WTC11 (cell line): ENCODE results near the gene OPCML. TPM values are rescaled to one million over a fixed set of nuclear protein-coding genes. Genes with fewer than 3 reads are reported as not detected.

Experiments used
- ATAC-seq: fragments of 200-7000 bp; cut with Tn5 transposase; 2 replicates; pipeline ENCODE4 v1.10.0; 2021; ENCODE audit warnings: mild to moderate bottlenecking, moderate library complexity
- CTCF ChIA-PET: fragments of 300-600 bp; sonication (Branson Sonifier 250); formaldehyde crosslinking; loops from one replicate; lab custom pipeline; 2021; ENCODE audit warnings: antibody characterized with exemption; lab: Charles Lee
- POLR2A ChIA-PET: fragments of 350-600 bp; sonication (Branson Sonifier 250); formaldehyde crosslinking; loops from one replicate; lab custom pipeline; 2021; ENCODE audit warnings: antibody characterized with exemption; lab: Charles Lee
- DNase-seq: peaks from one replicate; pipeline ENCODE4 v3.0.0; 2021; ENCODE audit warnings: low spot score
- H3K27ac Mint-ChIP-seq: 2 replicates; pipeline ENCODE4 v1.8.0; 2021; ENCODE audit warnings: mixed read lengths
- H3K27me3 Mint-ChIP-seq: 2 replicates; pipeline ENCODE4 v1.8.0; 2021; ENCODE audit warnings: low read depth, mild to moderate bottlenecking, moderate library complexity, mixed read lengths
- H3K36me3 Mint-ChIP-seq: 2 replicates; pipeline ENCODE4 v1.8.0; 2021; ENCODE audit warnings: mixed read lengths
- H3K4me1 Mint-ChIP-seq: 2 replicates; pipeline ENCODE4 v1.8.0; 2022; ENCODE audit warnings: mixed read lengths
- H3K4me3 Mint-ChIP-seq: 2 replicates; pipeline ENCODE4 v1.8.0; 2021; ENCODE audit warnings: mild to moderate bottlenecking, moderate library complexity, mixed read lengths
- H3K9me3 Mint-ChIP-seq: 2 replicates; pipeline ENCODE4 v1.8.0; 2021; ENCODE audit warnings: mixed read lengths
- ATF6 ChIP-seq: sonication (generic); formaldehyde crosslinking; IDR thresholded peaks from 2 replicates; pipeline ENCODE4 v1.8.1; 2023; ENCODE audit warnings: mild to moderate bottlenecking, missing genetic modification reagents
- CBFB ChIP-seq: sonication (generic); formaldehyde crosslinking; IDR thresholded peaks from 2 replicates; pipeline ENCODE4 v1.8.1; 2022; ENCODE audit warnings: mild to moderate bottlenecking, low read depth, missing genetic modification reagents
- CDX4 ChIP-seq: fragments of 250-450 bp; sonication (Bioruptor Pico); IDR thresholded peaks from 2 replicates; pipeline ENCODE4 v1.9.0; 2021; ENCODE audit warnings: moderate library complexity, mild to moderate bottlenecking, inconsistent platforms, borderline replicate concordance
- CREM ChIP-seq: sonication (generic); formaldehyde crosslinking; IDR thresholded peaks from 2 replicates; pipeline ENCODE4 v1.8.1; 2022; ENCODE audit warnings: mild to moderate bottlenecking, missing genetic modification reagents, moderate library complexity
- CTCF ChIP-seq: fragments of 200-600 bp; IDR thresholded peaks from 2 replicates; pipeline ENCODE4 v1.8.0; 2022; ENCODE audit warnings: antibody characterized with exemption
- E2F4 ChIP-seq: sonication (generic); formaldehyde crosslinking; IDR thresholded peaks from 2 replicates; pipeline ENCODE4 v1.8.1; 2022; ENCODE audit warnings: low read depth, mild to moderate bottlenecking, moderate library complexity, missing genetic modification reagents, borderline replicate concordance
- ETV6 ChIP-seq: sonication (generic); formaldehyde crosslinking; IDR thresholded peaks from 2 replicates; pipeline ENCODE4 v1.8.1; 2022; ENCODE audit warnings: mild to moderate bottlenecking, missing genetic modification reagents
- FOXP1 ChIP-seq: sonication (generic); formaldehyde crosslinking; IDR thresholded peaks from 2 replicates; pipeline ENCODE4 v1.8.0; 2022; ENCODE audit warnings: missing genetic modification reagents, mild to moderate bottlenecking, moderate library complexity, borderline replicate concordance
- GRHL2 ChIP-seq: fragments of 250-450 bp; sonication (Bioruptor Pico); IDR thresholded peaks from 2 replicates; pipeline ENCODE4 v1.8.0; 2022; ENCODE audit warnings: mild to moderate bottlenecking, moderate library complexity; ENCODE audit not compliant: insufficient replicate concordance, severe bottlenecking
- JUN ChIP-seq: sonication (generic); formaldehyde crosslinking; IDR thresholded peaks from 2 replicates; pipeline ENCODE4 v1.8.0; 2023; ENCODE audit warnings: mild to moderate bottlenecking, missing genetic modification reagents
- MXD4 ChIP-seq: fragments of 250-450 bp; sonication (Bioruptor Pico); IDR thresholded peaks from 2 replicates; pipeline ENCODE4 v1.8.0; 2021; ENCODE audit warnings: mild to moderate bottlenecking, moderate library complexity, borderline replicate concordance
- MYBL2 ChIP-seq: sonication (generic); formaldehyde crosslinking; IDR thresholded peaks from 2 replicates; pipeline ENCODE4 v1.8.1; 2023; ENCODE audit warnings: mild to moderate bottlenecking, moderate library complexity, missing genetic modification reagents
- NFATC4 ChIP-seq: fragments of 250-450 bp; sonication (Bioruptor Pico); IDR thresholded peaks from 2 replicates; pipeline ENCODE4 v1.9.0; 2021; ENCODE audit warnings: mild to moderate bottlenecking
- NFYB ChIP-seq: sonication (generic); formaldehyde crosslinking; conservative IDR thresholded peaks from 2 replicates; pipeline ENCODE4 v1.8.0; 2022; ENCODE audit warnings: low read depth, missing genetic modification reagents
- TEAD1 ChIP-seq: sonication (generic); formaldehyde crosslinking; IDR thresholded peaks from 2 replicates; pipeline ENCODE4 v1.8.0; 2022; ENCODE audit warnings: mild to moderate bottlenecking, missing genetic modification reagents
- TP53 ChIP-seq: sonication (generic); formaldehyde crosslinking; IDR thresholded peaks from 2 replicates; pipeline ENCODE4 v1.8.1; 2023; ENCODE audit warnings: mild to moderate bottlenecking, missing genetic modification reagents
- USF1 ChIP-seq: sonication (generic); formaldehyde crosslinking; IDR thresholded peaks from 2 replicates; pipeline ENCODE4 v1.8.0; 2022; ENCODE audit warnings: mild to moderate bottlenecking, missing genetic modification reagents
- USF2 ChIP-seq: sonication (generic); formaldehyde crosslinking; IDR thresholded peaks from 2 replicates; pipeline ENCODE4 v1.8.1; 2023; ENCODE audit warnings: mild to moderate bottlenecking, missing genetic modification reagents, moderate library complexity
- ZNF263 ChIP-seq: sonication (generic); formaldehyde crosslinking; IDR thresholded peaks from 2 replicates; pipeline ENCODE4 v1.8.1; 2022; ENCODE audit warnings: low read depth, mild to moderate bottlenecking, moderate library complexity, missing genetic modification reagents
- ZNF423 ChIP-seq: fragments of 250-450 bp; sonication (Bioruptor Pico); IDR thresholded peaks from 2 replicates; pipeline ENCODE4 v2.1.2; 2022; ENCODE audit warnings: mild to moderate bottlenecking, moderate library complexity
- ZNF425 ChIP-seq: fragments of 250-450 bp; sonication (Bioruptor Pico); conservative IDR thresholded peaks from 2 replicates; pipeline ENCODE4 v1.9.0; 2021; ENCODE audit warnings: mild to moderate bottlenecking
- ZNF532 ChIP-seq: fragments of 250-450 bp; sonication (Bioruptor Pico); IDR thresholded peaks from 2 replicates; pipeline ENCODE4 v1.9.0; 2021; ENCODE audit warnings: mild to moderate bottlenecking, borderline replicate concordance
- total RNA-seq: library from RNA; stranded (reverse); gene quantifications from 3 replicates; pipeline ENCODE4 v1.2.3, GENCODE V29; 2021

Gene OPCML
- total RNA-seq, 1 experiment from 2014 or later: 1.5 TPM

GRCh38 chr11:132578580-132578979, 953.7 kb downstream of the OPCML start:
- H3K27ac Mint-ChIP-seq: no peak overlapping the region
- H3K9me3 Mint-ChIP-seq: peaks cover 9% of the 10 kb centered on the region; the same call in 1 of the 2 replicates
- no peaks in the 10 kb centered on the region for H3K36me3 Mint-ChIP-seq
- H3K4me3 Mint-ChIP-seq: no peak overlapping the region
- peaks cover 8% of the 10 kb centered on the region for H3K4me1 Mint-ChIP-seq
- H3K27me3 Mint-ChIP-seq: no peaks in the 10 kb centered on the region
- ATAC-seq (no peak), DNase-seq (no peak)
- ChIA-PET POLR2A (no interaction called here), CTCF (no interaction called here)
- TF ChIP-seq ETV6 (CRISPR knock-in tag) (no peak), MXD4 (no peak), USF2 (no peak), FOXP1 (CRISPR knock-in tag) (no peak), CTCF (no peak), USF1 (CRISPR knock-in tag) (no peak), NFYB (CRISPR knock-in tag) (no peak)
- TF ChIP-seq, all 79 proteins: peak for 0

- DNase-seq (peak; percentile 22), ATAC-seq (peak; percentile 91)
- Mint-ChIP-seq H3K4me1 (peaks cover 8% of the 10 kb centered on the region), H3K36me3 (no peaks in the 10 kb centered on the region), H3K4me3 (no peak overlapping the region), H3K27ac (no peak overlapping the region), H3K9me3 (peaks cover 9% of the 10 kb centered on the region; the same call in 1 of the 2 replicates), H3K27me3 (no peaks in the 10 kb centered on the region)
- POLR2A ChIA-PET: no interaction called here
- CTCF ChIA-PET: no interaction called here
- TF ChIP-seq CBFB (CRISPR knock-in tag) (no peak), ATF6 (CRISPR knock-in tag) (no peak), ZNF263 (CRISPR knock-in tag) (no peak), NFATC4 (CRISPR knock-in tag) (no peak), MYBL2 (CRISPR knock-in tag) (no peak), TEAD1 (CRISPR knock-in tag) (no peak), E2F4 (CRISPR knock-in tag) (no peak), ZNF532 (CRISPR knock-in tag) (no peak), CDX4 (CRISPR knock-in tag) (no peak), JUN (no peak), ZNF425 (CRISPR knock-in tag) (no peak), ZNF423 (CRISPR knock-in tag) (no peak), NFYB (CRISPR knock-in tag) (no peak), CREM (no peak), GRHL2 (no peak), TP53 (no peak)
These were observed 955.6 kb downstream of the OPCML start for GRCh38 chr11:132576706-132577105.
